ENCODE measurements around the gene TSPAN4.
A peak's percentile ranks its signal among the peaks of the same experiment; 100 is the strongest.

Gene TSPAN4

GRCh38 chr11:850775-851763 is 8.4 kb downstream of the TSPAN4 start:
- DNase-seq: no peak

GRCh38 chr11:852762-853161 is 10.1 kb downstream of the TSPAN4 start:
- no peak for DNase-seq

DNA sequence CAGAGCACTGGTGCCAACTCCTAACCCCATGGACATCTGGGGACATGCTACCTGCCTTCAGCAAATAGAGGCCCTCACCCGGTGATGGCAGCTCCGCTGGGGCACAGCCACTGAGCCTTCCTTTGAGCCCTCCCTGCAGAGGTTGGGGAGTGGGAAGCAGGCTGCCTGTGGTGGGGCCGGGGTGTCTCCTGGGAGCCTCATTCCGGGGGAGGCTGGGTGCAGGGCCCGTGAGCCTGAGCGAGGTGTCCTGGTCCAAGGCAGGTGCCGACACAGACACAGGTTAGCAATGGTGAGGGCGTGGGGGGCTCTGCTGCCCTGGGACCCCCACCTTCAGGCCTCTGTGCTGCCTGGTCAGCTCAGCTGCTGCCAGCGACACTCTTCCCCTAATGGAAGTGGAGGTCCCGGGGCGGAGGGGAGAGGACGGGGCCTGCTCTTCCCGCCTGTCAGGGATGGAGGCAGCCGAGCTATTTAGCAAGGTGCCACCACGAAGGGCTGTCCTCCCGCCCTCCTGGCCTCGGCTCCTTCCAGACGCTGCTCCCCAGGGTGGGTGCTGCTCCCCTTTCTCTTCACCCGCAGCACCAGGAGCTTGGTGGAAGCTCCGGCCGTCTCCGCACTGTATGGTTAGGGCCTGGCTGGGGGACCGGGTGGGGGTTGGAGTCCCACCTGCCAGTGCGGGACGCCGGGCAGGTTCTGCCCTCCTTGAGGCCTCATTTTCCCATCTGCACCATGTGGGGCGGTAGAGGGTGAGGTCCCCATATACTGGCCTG is 11.2 kb downstream of the TSPAN4 start:
- DNase-seq: no peak

DNA sequence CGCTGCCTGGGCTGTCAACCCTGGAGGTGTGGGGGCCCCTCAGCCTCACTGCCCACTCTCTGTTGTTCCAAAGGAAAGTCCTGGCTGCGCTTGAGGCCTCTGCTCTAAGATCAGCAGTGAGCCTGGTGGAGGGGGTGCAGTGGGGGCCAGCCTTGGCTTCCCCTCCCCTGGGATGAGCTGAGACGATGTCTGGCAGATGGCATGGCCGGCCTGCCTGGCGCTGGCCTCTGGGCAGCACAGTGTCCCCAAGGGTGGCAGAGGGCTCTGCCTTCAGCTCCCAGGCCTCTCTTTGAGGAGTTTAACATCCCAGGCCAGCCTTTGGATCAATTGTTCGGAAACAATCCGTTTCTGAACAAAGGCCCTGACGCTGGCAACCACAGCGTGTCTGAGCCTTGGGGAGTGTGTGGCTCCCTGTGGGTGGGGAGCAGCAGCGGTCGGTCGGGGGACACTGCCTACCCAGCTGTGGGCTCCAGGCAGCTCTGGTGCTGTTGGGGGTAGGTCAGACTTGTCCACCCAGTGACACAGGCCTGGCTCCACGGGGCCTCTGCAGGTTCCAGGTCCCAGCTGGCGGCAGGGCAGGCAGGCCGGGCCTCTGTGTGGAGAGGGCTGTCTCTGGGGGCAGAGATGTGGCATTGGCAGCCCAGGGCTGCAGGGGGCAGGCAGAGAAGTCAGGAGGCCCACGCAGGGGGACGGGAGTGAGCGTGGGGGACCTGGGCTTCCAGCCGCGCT is 12.1 kb downstream of the TSPAN4 start:
- DNase-seq: no peak

DNA sequence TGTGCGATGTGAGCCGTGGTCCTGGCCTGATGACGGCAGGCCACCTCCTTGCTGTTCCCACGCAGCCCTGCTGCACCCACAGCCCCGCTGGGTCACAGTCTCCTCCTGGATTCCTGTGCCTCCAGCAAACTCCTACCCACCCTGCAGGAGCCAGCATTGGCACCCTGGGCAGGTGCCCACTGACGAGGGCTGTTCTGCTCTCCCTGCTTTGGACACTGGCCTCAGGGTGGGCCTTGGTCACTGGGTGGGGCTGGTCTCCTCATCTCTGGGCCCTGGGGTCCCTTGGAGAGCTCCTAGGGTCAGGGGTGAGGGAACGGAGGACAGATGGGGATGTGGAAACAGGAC is 12.7 kb downstream of the TSPAN4 start:
- DNase-seq: no peak

- no peak for DNase-seq
These were observed 13.1 kb downstream of the TSPAN4 start for GRCh38 chr11:855796-856195.

DNA sequence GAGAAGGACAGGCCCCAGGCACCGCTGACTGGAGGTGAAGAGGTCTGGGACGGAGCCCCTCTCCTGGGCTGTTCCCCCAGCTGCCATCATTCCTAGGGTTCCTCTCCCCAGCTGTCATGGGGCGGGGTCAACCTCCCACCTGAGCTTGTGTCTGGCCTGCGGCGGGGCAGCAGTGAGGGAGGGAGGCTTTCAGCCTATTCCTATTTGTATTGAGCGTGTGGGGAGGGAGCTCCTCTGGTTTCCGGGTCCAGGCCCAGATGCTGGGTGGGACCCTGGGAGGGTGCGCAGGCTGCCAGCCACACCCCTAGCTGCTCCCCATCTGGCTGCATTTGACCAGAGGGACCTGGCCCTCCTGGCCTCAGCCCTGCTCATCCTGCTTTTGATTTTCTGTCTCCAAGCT is 13.7 kb downstream of the TSPAN4 start:
- DNase-seq: no peak

- DNase-seq: no peak
These were observed 15.6 kb downstream of the TSPAN4 start for GRCh38 chr11:858053-858761.

GRCh38 chr11:858762-859339 is 16.2 kb downstream of the TSPAN4 start:
- no peak for DNase-seq

GRCh38 chr11:859394-860131 is 16.9 kb downstream of the TSPAN4 start:
- peak; percentile 80 for DNase-seq

- DNase-seq: no peak
These were observed 17.8 kb downstream of the TSPAN4 start for GRCh38 chr11:860234-861104.

- no peak for DNase-seq
These were observed 18.4 kb downstream of the TSPAN4 start for GRCh38 chr11:861105-861479.

DNA sequence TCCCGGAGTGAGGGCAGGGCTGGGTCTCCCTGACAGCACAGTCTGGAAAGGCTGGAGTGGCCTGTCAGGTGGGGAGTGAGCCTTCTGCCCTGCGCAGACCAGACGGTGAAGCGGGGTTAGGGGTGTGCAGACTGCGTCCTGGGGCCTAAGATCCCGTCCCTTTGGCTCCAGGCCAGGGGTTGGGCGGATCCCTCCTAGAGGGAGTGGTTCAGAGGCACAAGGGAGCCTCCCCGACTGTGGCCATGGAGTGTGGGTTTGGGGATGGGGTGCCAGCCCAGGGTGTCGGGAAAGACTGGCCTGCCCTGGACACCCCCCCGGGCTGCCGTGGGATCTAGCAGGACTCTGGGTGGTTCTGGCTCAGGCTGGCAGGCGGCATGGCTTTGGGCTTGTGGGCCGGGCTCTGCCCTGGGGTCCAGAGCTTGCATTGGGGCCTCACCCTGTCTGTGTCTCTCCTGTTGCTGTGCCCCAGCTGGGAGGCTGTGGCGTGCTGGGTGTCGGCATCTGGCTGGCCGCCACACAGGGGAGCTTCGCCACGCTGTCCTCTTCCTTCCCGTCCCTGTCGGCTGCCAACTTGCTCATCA is 19.5 kb downstream of the TSPAN4 start:
- DNase-seq: no peak

GRCh38 chr11:862696-863022 is 20.0 kb downstream of the TSPAN4 start:
- DNase-seq: no peak

GRCh38 chr11:863023-863909 is 20.6 kb downstream of the TSPAN4 start:
- peak; percentile 51 for DNase-seq

DNA sequence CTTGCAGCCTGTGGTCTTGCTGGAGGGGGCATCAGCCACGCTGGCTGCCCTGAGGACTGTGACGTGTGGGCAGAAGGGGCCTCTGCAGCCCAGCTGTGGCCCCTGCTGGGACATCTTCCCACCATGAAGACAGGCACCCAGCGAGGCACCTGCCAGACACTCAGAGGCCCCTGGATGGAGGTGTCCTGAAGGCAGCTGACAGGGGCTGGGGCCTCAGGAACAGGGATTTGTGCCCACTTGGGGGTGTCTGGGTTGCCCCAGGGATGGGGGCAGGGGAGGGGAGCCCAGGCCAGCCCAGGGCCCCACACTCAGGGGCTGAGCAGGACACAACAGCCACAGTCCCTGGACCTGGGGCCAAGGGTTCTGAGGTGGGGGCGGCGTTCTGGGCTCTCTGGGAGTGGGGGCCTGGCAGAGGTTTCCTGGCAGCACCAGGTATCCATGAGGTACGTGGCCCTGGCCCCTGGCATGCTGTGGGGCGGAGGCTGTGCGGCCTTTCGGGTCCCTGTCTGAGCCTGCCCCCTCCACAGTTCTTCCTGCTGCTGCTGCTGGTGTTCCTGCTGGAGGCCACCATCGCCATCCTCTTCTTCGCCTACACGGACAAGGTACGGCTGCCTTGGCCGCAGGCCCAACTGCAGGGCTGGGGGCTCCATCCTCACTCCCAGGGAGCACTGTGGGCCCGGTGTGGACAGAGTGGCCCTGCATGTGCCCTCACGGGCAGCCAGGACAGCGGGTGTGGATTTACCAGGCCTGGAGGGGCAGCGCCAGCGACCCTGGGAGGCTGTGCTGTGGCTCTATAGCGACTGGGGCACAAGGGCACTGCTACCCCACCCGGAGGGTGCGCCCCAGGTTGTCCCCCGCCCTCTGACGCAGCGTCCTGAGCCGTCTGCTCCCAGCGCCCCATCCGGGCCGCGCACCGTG is 21.5 kb downstream of the TSPAN4 start:
- DNase-seq: no peak

- no peak for DNase-seq
These were observed 22.2 kb downstream of the TSPAN4 start for GRCh38 chr11:864898-865297.
